PC-9 (cell line): ENCODE measurements around the gene TAGLN2. TPM values are rescaled to one million over a fixed set of nuclear protein-coding genes. Genes with fewer than 3 reads are reported as not detected.

Source experiments
- BruUV-seq: library from RNA; stranded (reverse); fragments of 400-500 nt; replicated peaks from 2 replicates; lab custom pipeline; 2021; lab: Mats Ljungman, UMichigan
- CTCF ChIA-PET: fragments of 300-600 bp; sonication (Branson Sonifier 250); formaldehyde crosslinking; loops from one replicate; lab custom pipeline; 2022; ENCODE audit warnings: antibody characterized with exemption; lab: Charles Lee
- POLR2A ChIA-PET: fragments of 300-600 bp; sonication (Branson Sonifier 250); formaldehyde crosslinking; loops from one replicate; lab custom pipeline; 2022; ENCODE audit warnings: antibody characterized with exemption; ENCODE audit not compliant: unreplicated experiment; lab: Charles Lee
- DNase-seq, 2 experiments: peaks; one replicate each; pipeline versions ENCODE4 v3.0.0 to v3.0.0-alpha.2; 2015 to 2022; ENCODE audit warnings: mixed read lengths in 1 of 2
- H2AFZ ChIP-seq: fragments of 200-600 bp; sonication (generic); 2 replicates; pipeline ENCODE4 v1.8.1; 2017; ENCODE audit warnings: antibody characterized with exemption
- H3F3A ChIP-seq: fragments of 200-600 bp; sonication (generic); 2 replicates; pipeline ENCODE4 v1.8.1; 2017; ENCODE audit warnings: antibody characterized with exemption, mild to moderate bottlenecking, low read depth; ENCODE audit not compliant: insufficient read depth
- H3K27ac ChIP-seq: fragments of 200-600 bp; sonication (generic); 2 replicates; pipeline ENCODE4 v1.6.1; 2016; ENCODE audit warnings: mixed run types
- H3K27me3 ChIP-seq: fragments of 200-600 bp; sonication (generic); 2 replicates; pipeline ENCODE4 v1.6.1; 2016; ENCODE audit warnings: low read depth, mixed run types; ENCODE audit not compliant: insufficient read depth
- H3K36me3 ChIP-seq: fragments of 200-600 bp; sonication (generic); 2 replicates; pipeline ENCODE4 v1.6.1; 2016; ENCODE audit warnings: low read depth, mixed run types
- H3K4me1 ChIP-seq: fragments of 200-600 bp; sonication (generic); replicated peaks from 2 replicates; pipeline ENCODE4 v1.6.1; 2016; ENCODE audit warnings: mixed run types; ENCODE audit not compliant: insufficient read depth
- H3K4me2 ChIP-seq: fragments of 200-600 bp; sonication (generic); 2 replicates; pipeline ENCODE4 v1.6.1; 2017; ENCODE audit warnings: mixed run types
- H3K4me3 ChIP-seq: fragments of 200-600 bp; sonication (generic); 2 replicates; pipeline ENCODE4 v1.6.1; 2016; ENCODE audit warnings: mixed run types
- H3K79me2 ChIP-seq: fragments of 200-600 bp; sonication (generic); 2 replicates; pipeline ENCODE4 v1.6.1; 2017; ENCODE audit warnings: low read depth, mixed run types
- H3K9me2 ChIP-seq: fragments of 200-600 bp; sonication (generic); 2 replicates; pipeline ENCODE4 v1.8.1; 2017; ENCODE audit warnings: mild to moderate bottlenecking; ENCODE audit not compliant: insufficient read depth
- H3K9me3 ChIP-seq: fragments of 200-600 bp; sonication (generic); 2 replicates; pipeline ENCODE4 v1.8.1; 2016; ENCODE audit warnings: low read depth; ENCODE audit not compliant: insufficient read depth
- H4K20me1 ChIP-seq: fragments of 200-600 bp; sonication (generic); 2 replicates; pipeline ENCODE4 v1.8.1; 2017; ENCODE audit not compliant: insufficient read depth
- EZH2 ChIP-seq: fragments of 200-600 bp; sonication (generic); IDR thresholded peaks from 2 replicates; pipeline ENCODE4 v1.8.0; 2017; ENCODE audit warnings: antibody characterized with exemption, low read depth
- intact Hi-C: fragments of 100-400 bp; cut with micrococcal nuclease; formaldehyde crosslinking; loops from one replicate; pipeline ENCODE4 v1.10.0; 2022; ENCODE audit not compliant: unreplicated experiment
- total RNA-seq: library from RNA; stranded (reverse); gene quantifications from 2 replicates; pipeline ENCODE4 v1.2.3, GENCODE V29; 2021
- TF ChIP-seq, protein P1 (sequence below): fragments of 200-600 bp; sonication (generic); conservative IDR thresholded peaks from 2 replicates; pipeline ENCODE4 v1.6.1; 2017; ENCODE audit warnings: mixed run types, antibody characterized with exemption, mild to moderate bottlenecking, moderate library complexity

The TAGLN2 gene
- total RNA-seq, 1 experiment from 2014 or later, result 473 TPM

DNA sequence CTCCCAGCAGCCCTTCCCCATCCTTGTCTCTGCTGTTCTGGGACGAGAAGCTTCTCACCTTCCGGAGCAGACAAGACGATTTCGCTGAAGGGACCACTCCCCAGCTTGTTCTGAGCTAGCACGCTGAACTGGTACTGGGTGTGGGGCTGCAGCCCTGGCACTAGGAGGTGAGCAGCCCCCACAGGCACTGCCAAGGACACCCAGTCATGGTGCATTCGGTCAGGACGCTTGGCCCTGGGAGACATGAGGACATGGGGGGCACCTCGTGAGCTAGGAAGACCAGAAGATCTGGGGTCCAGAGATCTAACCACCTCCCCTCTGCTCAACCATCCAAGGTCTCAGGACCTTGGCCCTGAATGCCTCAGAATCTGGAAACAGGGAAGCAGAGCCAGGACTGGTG, 5.3 kb upstream of the TAGLN2 start:
- no peaks in the 10 kb centered on the region for H4K20me1 ChIP-seq
- H3K27ac ChIP-seq, result no peak overlapping the region
- ChIA-PET POLR2A (no interaction called here), CTCF (no interaction called here)
- BruUV-seq, result no TSS peak
- H3K4me2 ChIP-seq, result no peak overlapping the region
- H3K79me2 ChIP-seq, result no peaks in the 10 kb centered on the region
- H3K9me3 ChIP-seq, result no peaks in the 10 kb centered on the region
- intact Hi-C loops, result no loop called here
- H3K27me3 ChIP-seq, result no peaks in the 10 kb centered on the region
- no peaks in the 10 kb centered on the region for H3K36me3 ChIP-seq
- DNase-seq, result no peak
- H3K4me1 ChIP-seq, result peaks cover 18% of the 10 kb centered on the region
- H3K9me2 ChIP-seq, result no peaks in the 10 kb centered on the region
- H3K4me3 ChIP-seq, result no peak overlapping the region
- H3F3A ChIP-seq, result peaks cover 7% of the 10 kb centered on the region; the same call in 1 of the 2 replicates
- no peak for TF ChIP-seq EZH2
- TF ChIP-seq, protein P1, sequence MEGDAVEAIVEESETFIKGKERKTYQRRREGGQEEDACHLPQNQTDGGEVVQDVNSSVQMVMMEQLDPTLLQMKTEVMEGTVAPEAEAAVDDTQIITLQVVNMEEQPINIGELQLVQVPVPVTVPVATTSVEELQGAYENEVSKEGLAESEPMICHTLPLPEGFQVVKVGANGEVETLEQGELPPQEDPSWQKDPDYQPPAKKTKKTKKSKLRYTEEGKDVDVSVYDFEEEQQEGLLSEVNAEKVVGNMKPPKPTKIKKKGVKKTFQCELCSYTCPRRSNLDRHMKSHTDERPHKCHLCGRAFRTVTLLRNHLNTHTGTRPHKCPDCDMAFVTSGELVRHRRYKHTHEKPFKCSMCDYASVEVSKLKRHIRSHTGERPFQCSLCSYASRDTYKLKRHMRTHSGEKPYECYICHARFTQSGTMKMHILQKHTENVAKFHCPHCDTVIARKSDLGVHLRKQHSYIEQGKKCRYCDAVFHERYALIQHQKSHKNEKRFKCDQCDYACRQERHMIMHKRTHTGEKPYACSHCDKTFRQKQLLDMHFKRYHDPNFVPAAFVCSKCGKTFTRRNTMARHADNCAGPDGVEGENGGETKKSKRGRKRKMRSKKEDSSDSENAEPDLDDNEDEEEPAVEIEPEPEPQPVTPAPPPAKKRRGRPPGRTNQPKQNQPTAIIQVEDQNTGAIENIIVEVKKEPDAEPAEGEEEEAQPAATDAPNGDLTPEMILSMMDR, result no peak
- no peak overlapping the region for H2AFZ ChIP-seq

DNA sequence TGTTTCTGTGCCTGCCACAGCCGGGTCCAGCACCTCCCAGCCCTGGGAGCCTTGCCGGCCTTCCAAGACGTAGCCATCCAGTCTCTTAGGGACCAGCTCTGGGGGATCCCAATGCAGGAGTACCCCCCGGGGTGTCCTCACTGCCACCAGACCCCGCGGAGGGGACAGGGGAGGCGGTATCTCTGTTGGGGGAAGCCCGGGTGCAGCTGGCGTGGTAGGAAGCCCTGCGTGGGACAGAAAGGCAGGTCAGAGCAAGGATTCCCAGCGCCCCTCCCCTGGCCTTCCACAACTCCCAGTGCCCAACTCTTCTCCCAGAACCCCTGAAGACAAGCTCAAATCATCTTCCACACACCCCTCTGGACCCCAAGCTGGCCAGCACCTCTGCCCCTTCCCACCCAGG, 4.9 kb upstream of the TAGLN2 start:
- Histone ChIP-seq H3K36me3 (no peaks in the 10 kb centered on the region), H3K4me2 (no peak overlapping the region), H3K4me1 (peaks cover 19% of the 10 kb centered on the region), H3K9me3 (no peaks in the 10 kb centered on the region), H3K27me3 (no peaks in the 10 kb centered on the region), H3F3A (peaks cover 10% of the 10 kb centered on the region; the same call in 1 of the 2 replicates), H3K79me2 (peaks cover under 1% of the 10 kb centered on the region; the same call in 1 of the 2 replicates), H3K4me3 (no peak overlapping the region), H3K9me2 (no peaks in the 10 kb centered on the region), H3K27ac (no peak overlapping the region), H2AFZ (no peak overlapping the region), H4K20me1 (no peaks in the 10 kb centered on the region)
- intact Hi-C loops, result no loop called here
- BruUV-seq, result no TSS peak
- ChIA-PET CTCF (no interaction called here), POLR2A (no interaction called here)
- no peak for TF ChIP-seq EZH2
- TF ChIP-seq, protein P1, result no peak
- no peak for DNase-seq

DNA sequence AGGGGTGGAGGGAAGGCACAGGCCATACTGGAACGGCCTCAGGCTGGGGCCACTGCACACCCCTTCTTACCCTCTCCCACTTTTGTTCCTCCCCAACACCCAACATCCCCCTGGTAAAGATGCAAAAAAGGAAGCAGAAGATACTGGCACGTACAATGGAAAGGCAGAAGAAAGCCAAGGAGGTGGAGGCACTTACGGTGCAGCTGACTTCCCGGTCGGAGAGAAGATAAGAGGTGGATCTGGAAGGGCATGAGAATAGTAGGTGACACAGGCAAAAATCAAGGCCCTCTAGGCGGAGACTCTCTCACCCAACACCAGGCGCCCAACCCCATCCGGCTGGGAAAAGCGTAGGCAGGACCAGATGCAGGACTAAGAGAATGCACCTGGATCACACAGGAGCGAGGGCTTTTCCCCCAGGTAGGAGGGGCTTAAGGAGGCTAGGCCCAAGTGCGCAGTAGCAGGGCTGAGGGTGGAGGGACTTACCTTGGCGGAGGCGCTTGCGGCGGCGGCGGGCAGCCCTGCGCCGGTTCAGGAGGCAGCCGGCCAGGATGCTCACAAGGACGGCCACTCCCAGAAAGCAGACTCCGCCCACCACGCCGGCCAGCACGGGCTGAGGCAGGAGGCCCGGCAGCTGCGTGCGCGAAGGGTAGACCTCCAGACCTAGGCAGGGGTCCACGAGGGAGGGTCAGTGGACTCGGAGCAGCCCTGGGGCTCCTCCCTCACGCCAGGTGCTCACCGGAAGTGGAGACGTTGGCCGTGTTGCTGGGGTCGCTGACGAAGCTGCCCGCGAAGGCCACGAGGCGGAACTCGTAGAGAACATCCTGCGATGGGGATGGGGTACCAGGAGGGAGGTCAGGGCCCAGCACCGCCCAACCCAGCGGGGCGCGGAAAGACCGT, 4.1 kb upstream of the TAGLN2 start:
- H3K9me3 ChIP-seq, result no peaks in the 10 kb centered on the region
- H3F3A ChIP-seq, result peaks cover 13% of the 10 kb centered on the region; the same call in 1 of the 2 replicates
- TF ChIP-seq EZH2, result no peak
- TF ChIP-seq, protein P1, result no peak
- peaks cover 19% of the 10 kb centered on the region for H3K4me1 ChIP-seq
- peaks cover 8% of the 10 kb centered on the region for H3K79me2 ChIP-seq
- H3K36me3 ChIP-seq, result no peaks in the 10 kb centered on the region
- H3K27me3 ChIP-seq, result no peaks in the 10 kb centered on the region
- ChIA-PET POLR2A (no interaction called here), CTCF (no interaction called here)
- no TSS peak for BruUV-seq
- no peaks in the 10 kb centered on the region for H4K20me1 ChIP-seq
- no peak overlapping the region for H3K4me3 ChIP-seq
- no peaks in the 10 kb centered on the region for H3K9me2 ChIP-seq
- DNase-seq, result no peak
- no peak overlapping the region for H3K4me2 ChIP-seq
- H2AFZ ChIP-seq, result no peak overlapping the region
- intact Hi-C loops, result no loop called here
- H3K27ac ChIP-seq, result no peak overlapping the region
